Measurements from ENCODE around the gene GIMAP7. TPM values are rescaled to one million over a fixed set of nuclear protein-coding genes. Genes with fewer than 3 reads are reported as not detected.
A peak's percentile ranks its signal among the peaks of the same experiment; 100 is the strongest.

Gene GIMAP7
- polyA plus RNA-seq, 6 donors from 2014 or later: 0.36 to 5.2 (median 1.5) TPM

DNA sequence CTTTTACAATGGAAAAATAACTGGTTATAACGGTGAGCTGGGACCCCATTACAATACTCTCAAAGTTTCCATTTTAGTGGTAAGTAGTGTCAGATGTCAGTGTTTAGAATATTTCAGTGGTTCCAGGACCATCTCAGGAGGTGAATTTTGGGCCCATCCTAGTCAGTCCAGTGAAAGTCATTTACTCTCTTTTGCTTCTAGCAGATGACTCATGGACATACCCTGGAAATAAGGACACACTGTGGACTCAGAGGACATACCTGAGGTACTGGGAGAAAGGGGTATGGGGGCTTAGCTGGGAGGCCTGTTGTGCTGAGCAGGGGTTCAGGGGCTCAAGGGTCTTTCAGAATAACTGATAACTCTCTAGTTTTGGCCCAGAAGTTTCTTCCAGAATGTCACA is 51.9 kb downstream of the GIMAP7 start:
- ATAC-seq (ENCODE audit: low read depth in 2 of 2): no peak
- H3K36me3 Mint-ChIP-seq: no peaks in the 10 kb centered on the region
- H3K4me1 Mint-ChIP-seq: peaks cover 0 to 9% (median 9%) of the 10 kb centered on the region in 3 donors
- no peak for DNase-seq
- H3K27me3 Mint-ChIP-seq: peaks cover 0 to 11% (median 7%) of the 10 kb centered on the region in 3 donors
- peaks cover 2 to 9% (median 4%) of the 10 kb centered on the region in 7 donors for H3K9me3 Mint-ChIP-seq
- peak overlapping the region in 1 of 6 donors; percentile 69 for H3K27ac Mint-ChIP-seq
- no peak overlapping the region for H3K4me3 Mint-ChIP-seq

DNA sequence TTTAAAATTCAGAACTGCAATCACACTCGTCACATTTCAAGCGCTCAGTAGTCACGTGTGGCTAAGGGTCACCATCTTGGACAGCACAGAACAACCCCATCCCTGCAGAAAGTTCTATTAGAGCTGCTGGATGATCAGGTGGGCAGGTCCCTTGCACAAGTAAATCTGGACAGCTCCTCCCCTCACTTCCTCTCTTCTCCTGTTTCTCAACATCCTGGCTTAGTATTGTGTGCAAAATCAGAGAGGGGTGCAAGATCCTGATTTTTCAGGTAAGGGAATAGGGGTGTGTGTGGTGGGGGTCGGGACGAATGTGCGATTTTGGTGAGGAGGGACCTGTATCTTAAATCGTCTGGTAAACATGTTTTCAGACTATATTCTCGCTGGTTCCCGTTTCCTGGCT is 52.5 kb downstream of the GIMAP7 start, which contains the start of gene GIMAP4:
TSS of gene GIMAP4 (plus strand) at position 222 of the 400 bp plus-strand sequence. CDS start 2,512 bp downstream, outside the sequence.
- no peaks in the 10 kb centered on the region for H3K36me3 Mint-ChIP-seq
- DNase-seq: no peak
- peak within 1 kb of the TSS in 2 of 6 donors; percentile 42 to 69 for H3K27ac Mint-ChIP-seq
- H3K9me3 Mint-ChIP-seq: peaks cover 0 to 5% (median 1%) of the 10 kb centered on the region in 7 donors
- H3K4me3 Mint-ChIP-seq: peak within 1 kb of the TSS in 2 of 8 donors; percentile 21 to 52
- H3K27me3 Mint-ChIP-seq: peaks cover 0 to 11% (median 7%) of the 10 kb centered on the region in 3 donors
- peaks cover 0 to 9% (median 9%) of the 10 kb centered on the region in 3 donors for H3K4me1 Mint-ChIP-seq
- no peak for ATAC-seq (ENCODE audit: low read depth in 2 of 2)

DNA sequence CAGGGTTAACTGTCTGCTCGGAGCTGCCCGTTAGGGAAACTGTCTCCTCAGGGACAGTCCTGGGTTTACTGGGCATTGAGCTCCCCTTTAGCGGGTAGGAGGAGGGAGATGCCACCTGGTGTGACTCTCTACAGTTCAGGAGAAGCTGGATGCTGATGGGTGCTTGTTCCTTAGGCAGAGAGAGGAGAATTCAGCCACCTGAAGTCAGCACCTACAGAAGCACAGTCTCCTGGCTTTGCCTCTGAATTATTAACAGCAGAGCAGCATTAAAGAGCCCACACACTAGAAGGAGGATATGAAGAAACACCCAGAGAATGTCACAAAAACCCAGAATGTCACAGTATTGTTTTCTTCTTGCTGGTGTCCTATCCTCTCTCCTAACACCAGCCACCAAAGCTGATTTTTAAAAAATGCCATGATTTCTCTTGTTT is 53.2 kb downstream of the GIMAP7 start:
- ATAC-seq (ENCODE audit: low read depth in 2 of 2) (no peak), DNase-seq (no peak)
- peaks cover 0 to 9% (median 9%) of the 10 kb centered on the region in 3 donors for H3K4me1 Mint-ChIP-seq
- peak overlapping the region in 1 of 6 donors; percentile 42 for H3K27ac Mint-ChIP-seq
- peaks cover 0 to 4% (median 0%) of the 10 kb centered on the region in 7 donors for H3K9me3 Mint-ChIP-seq
- H3K36me3 Mint-ChIP-seq: no peaks in the 10 kb centered on the region
- no peak overlapping the region for H3K4me3 Mint-ChIP-seq
- H3K27me3 Mint-ChIP-seq: peaks cover 0 to 11% (median 7%) of the 10 kb centered on the region in 3 donors

DNA sequence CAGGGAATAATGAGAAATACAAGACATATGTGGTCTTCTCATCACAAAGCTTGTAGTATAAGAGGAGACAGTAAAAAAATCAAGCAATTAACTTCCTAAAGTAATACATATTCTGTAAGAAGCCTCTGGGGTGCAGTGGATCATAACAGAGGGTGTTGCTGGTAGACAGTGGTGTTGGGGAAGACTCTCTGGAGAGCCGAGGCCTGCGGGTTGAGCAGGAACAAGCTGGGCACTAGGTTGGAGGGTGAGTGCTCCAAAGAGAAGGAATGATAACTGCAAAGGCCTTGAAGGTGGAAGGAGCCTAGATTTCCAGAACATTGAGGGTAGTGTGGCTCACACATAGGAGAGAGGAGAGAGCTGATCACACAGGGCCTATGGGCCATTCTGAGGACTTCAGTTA is 54.0 kb downstream of the GIMAP7 start:
- peaks cover 0 to 9% (median 9%) of the 10 kb centered on the region in 3 donors for H3K4me1 Mint-ChIP-seq
- H3K4me3 Mint-ChIP-seq: no peak overlapping the region
- ATAC-seq (ENCODE audit: low read depth in 2 of 2): no peak
- H3K9me3 Mint-ChIP-seq: peaks cover 0 to 3% (median 0%) of the 10 kb centered on the region in 7 donors
- no peak for DNase-seq
- peaks cover 0 to 6% (median under 1%) of the 10 kb centered on the region in 3 donors for H3K27me3 Mint-ChIP-seq
- peak overlapping the region in 3 of 6 donors; percentile 1 to 9 (median 3) for H3K27ac Mint-ChIP-seq
- no peaks in the 10 kb centered on the region for H3K36me3 Mint-ChIP-seq

DNA sequence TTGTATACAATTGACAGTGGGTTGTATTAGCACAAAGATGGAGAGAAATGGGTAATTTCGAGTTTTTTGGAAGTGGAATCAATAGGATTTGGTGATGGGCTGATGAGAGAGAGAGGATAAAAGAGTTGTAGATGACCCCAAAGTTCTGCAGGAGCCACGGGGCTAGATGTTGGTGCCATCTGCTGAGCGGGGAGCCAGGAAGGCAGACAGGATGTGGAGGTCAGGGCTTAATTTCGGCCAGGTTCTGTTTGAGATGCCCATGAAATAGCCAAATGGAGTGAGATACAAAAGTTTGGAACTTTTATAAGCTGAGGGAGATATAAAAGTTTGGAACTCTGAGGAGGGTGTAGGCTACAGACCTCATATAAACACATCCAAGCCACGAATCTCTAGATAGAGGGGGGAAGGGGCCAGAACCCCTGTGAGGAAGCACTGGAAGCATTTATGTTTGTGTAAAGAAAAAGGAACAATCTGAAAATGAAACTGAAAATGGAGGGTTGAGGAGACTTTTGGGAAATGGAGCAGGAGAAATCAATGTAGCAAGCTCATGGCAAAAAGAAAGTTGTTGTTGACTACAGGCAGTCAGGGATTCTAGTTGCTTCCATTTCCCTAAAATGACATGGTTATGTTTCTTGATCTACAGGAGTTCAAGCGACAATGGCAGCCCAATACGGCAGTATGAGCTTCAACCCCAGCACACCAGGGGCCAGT is 54.7 kb downstream of the GIMAP7 start:
- Mint-ChIP-seq H3K4me3 (no peak overlapping the region), H3K36me3 (no peaks in the 10 kb centered on the region), H3K9me3 (peaks cover 0 to 3% (median 0%) of the 10 kb centered on the region in 7 donors), H3K27ac (no peak overlapping the region), H3K4me1 (peaks cover 0 to 9% (median 9%) of the 10 kb centered on the region in 3 donors), H3K27me3 (peaks cover 0 to 6% (median 0%) of the 10 kb centered on the region in 3 donors)
- DNase-seq (no peak), ATAC-seq (ENCODE audit: low read depth in 2 of 2) (no peak)

Other genes with a start within 250 kb of the GIMAP7 start
- 10 to 100 TPM; 15.2 to 28.6 (median 25.4) TPM for gene LRRC61, start 191.5 kb upstream of the GIMAP7 start, polyA plus RNA-seq (ENCODE audit: low read depth in 6 of 6)
- gene ACTR3C, start 191.3 kb upstream of the GIMAP7 start, polyA plus RNA-seq (ENCODE audit: low read depth in 6 of 6): 1 to 10 TPM in 5 of 6 donors, not detected in 1; 1.3 to 7.6 (median 6.2) TPM
- not detected for gene RARRES2, start 173.2 kb upstream of the GIMAP7 start, polyA plus RNA-seq (ENCODE audit: low read depth in 6 of 6)
- gene REPIN1, start 146.1 kb upstream of the GIMAP7 start, polyA plus RNA-seq (ENCODE audit: low read depth in 6 of 6): 100 to 1,000 TPM in 1 of 6 donors, 10 to 100 TPM in 5; 46.3 to 115 (median 68.5) TPM
- gene ZNF775, start 135.5 kb upstream of the GIMAP7 start, polyA plus RNA-seq (ENCODE audit: low read depth in 6 of 6): 1 to 10 TPM; 1.4 to 8.9 (median 4.5) TPM
- under 1 TPM in 4 of 6 donors, not detected in 2; 0.07 to 0.22 (median 0.08) TPM for gene GIMAP8, start 64.2 kb upstream of the GIMAP7 start, polyA plus RNA-seq (ENCODE audit: low read depth in 6 of 6)
- 1 to 10 TPM in 5 of 6 donors, under 1 TPM in 1; 0.75 to 4.4 (median 1.5) TPM for gene GIMAP4, start 52.5 kb downstream of the GIMAP7 start, polyA plus RNA-seq (ENCODE audit: low read depth in 6 of 6)
- 1 to 10 TPM in 1 of 6 donors, under 1 TPM in 5; 0.22 to 1.4 (median 0.31) TPM for gene GIMAP6, start 117.5 kb downstream of the GIMAP7 start, polyA plus RNA-seq (ENCODE audit: low read depth in 6 of 6)
- 10 to 100 TPM in 5 of 6 donors, 1 to 10 TPM in 1; 8.2 to 40.4 (median 14.0) TPM for gene GIMAP2, start 170.8 kb downstream of the GIMAP7 start, polyA plus RNA-seq (ENCODE audit: low read depth in 6 of 6)
- 1 to 10 TPM in 3 of 6 donors, under 1 TPM in 3; 0.58 to 1.8 (median 0.92) TPM for gene GIMAP1, start 201.7 kb downstream of the GIMAP7 start, polyA plus RNA-seq (ENCODE audit: low read depth in 6 of 6)
- gene GIMAP5, start 222.5 kb downstream of the GIMAP7 start, polyA plus RNA-seq (ENCODE audit: low read depth in 6 of 6): 1 to 10 TPM in 3 of 6 donors, under 1 TPM in 3; 0.26 to 2.5 (median 1.1) TPM

Measured in naive B cell (primary cell).